OCI-LY7 (cell line): ENCODE measurements around the gene SAMMSON. TPM values are rescaled to one million over a fixed set of nuclear protein-coding genes. Genes with fewer than 3 reads are reported as not detected.

Source experiments
- BruUV-seq: library from RNA; stranded (reverse); fragments of 400-500 nt; replicated peaks from 2 replicates; lab custom pipeline; 2021; lab: Mats Ljungman, UMichigan
- CTCF ChIA-PET: fragments of 300-600 bp; sonication (Branson Sonifier 250); formaldehyde crosslinking; loops from one replicate; lab custom pipeline; 2022; ENCODE audit warnings: antibody characterized with exemption; ENCODE audit not compliant: unreplicated experiment; lab: Charles Lee
- POLR2A ChIA-PET: fragments of 300-600 bp; sonication (Branson Sonifier 250); formaldehyde crosslinking; loops from one replicate; lab custom pipeline; 2022; ENCODE audit warnings: antibody characterized with exemption; lab: Charles Lee
- DNase-seq: peaks from one replicate; pipeline ENCODE4 v3.0.0-alpha.2; 2015; ENCODE audit warnings: low spot score
- H2AFZ ChIP-seq: fragments of 200-600 bp; sonication (generic), shearing (Covaris generic); 2 replicates; pipeline ENCODE4 v1.6.1; 2014; ENCODE audit warnings: mild to moderate bottlenecking, antibody characterized with exemption, low read length, moderate library complexity
- H3K27ac ChIP-seq: fragments of 200-600 bp; sonication (generic); 2 replicates; pipeline ENCODE4 v1.5.1; 2014; ENCODE audit warnings: mixed run types, low read depth, mild to moderate bottlenecking, moderate library complexity, low read length, inconsistent platforms; ENCODE audit not compliant: poor library complexity, severe bottlenecking
- H3K36me3 ChIP-seq: fragments of 200-600 bp; sonication (generic); 2 replicates; pipeline ENCODE4 v1.6.1; 2014; ENCODE audit warnings: mild to moderate bottlenecking, antibody characterized with exemption, low read length, moderate library complexity, mixed read lengths; ENCODE audit not compliant: insufficient read depth
- H3K4me1 ChIP-seq: fragments of 200-600 bp; sonication (generic); 2 replicates; pipeline ENCODE4 v1.5.1; 2014; ENCODE audit warnings: mild to moderate bottlenecking, low read length; ENCODE audit not compliant: insufficient read depth, poor library complexity, severe bottlenecking
- H3K4me2 ChIP-seq: fragments of 200-600 bp; sonication (generic); 2 replicates; pipeline ENCODE4 v1.6.1; 2014; ENCODE audit warnings: mild to moderate bottlenecking, low read length
- H3K4me3 ChIP-seq: fragments of 200-600 bp; sonication (generic); 2 replicates; pipeline ENCODE4 v1.5.1; 2014; ENCODE audit warnings: mild to moderate bottlenecking, low read depth, low read length; ENCODE audit not compliant: poor library complexity, severe bottlenecking
- H3K79me2 ChIP-seq: fragments of 200-600 bp; sonication (generic); 2 replicates; pipeline ENCODE4 v1.6.1; 2016; ENCODE audit warnings: low read depth, mild to moderate bottlenecking, low read length, moderate library complexity, mixed read lengths; ENCODE audit not compliant: insufficient read depth
- H3K9me2 ChIP-seq: fragments of 200-600 bp; sonication (generic); 2 replicates; pipeline ENCODE4 v1.6.1; 2016; ENCODE audit warnings: mild to moderate bottlenecking, low read length, mixed read lengths; ENCODE audit not compliant: insufficient read depth
- H3K9me3 ChIP-seq: fragments of 200-600 bp; sonication (generic); 2 replicates; pipeline ENCODE4 v1.6.1; 2014; ENCODE audit warnings: mild to moderate bottlenecking, mixed run types, low read length, mixed read lengths
- H4K20me1 ChIP-seq: fragments of 200-600 bp; sonication (generic); 2 replicates; pipeline ENCODE4 v1.6.1; 2014; ENCODE audit warnings: mild to moderate bottlenecking, antibody characterized with exemption, low read length, moderate library complexity, mixed read lengths; ENCODE audit not compliant: insufficient read depth
- CTCF ChIP-seq: fragments of 200-600 bp; sonication (generic); conservative IDR thresholded peaks from 2 replicates; pipeline ENCODE4 v1.5.1; 2014; ENCODE audit warnings: mild to moderate bottlenecking, antibody characterized with exemption, low read length, moderate library complexity, mixed read lengths
- EZH2phosphoT487 ChIP-seq: fragments of 200-600 bp; sonication (generic); IDR thresholded peaks from 2 replicates; pipeline ENCODE4 v1.6.1; 2018; ENCODE audit warnings: low read depth, borderline replicate concordance, mild to moderate bottlenecking, mixed run types, antibody characterized with exemption, low read length, moderate library complexity, mixed read lengths
- intact Hi-C: fragments of 100-400 bp; cut with micrococcal nuclease; formaldehyde crosslinking; loops from one replicate; pipeline ENCODE4 v1.10.0; 2022; ENCODE audit not compliant: unreplicated experiment
- total RNA-seq, 2 experiments: library from RNA; depleted of rRNA in 1 of 2; stranded (reverse); fragments of >200 nt in 1 of 2; shearing (Covaris generic) in 1 of 2; gene quantifications; 2 replicates each; pipeline ENCODE4 v1.2.3, GENCODE V29; 2014 to 2022

SAMMSON gene
- total RNA-seq, 2 experiments from 2014 or later = not detected

GRCh38 chr3:70040386-70040785, 40.9 kb downstream of the SAMMSON start:
- CTCF ChIA-PET = no interaction called here
- intact Hi-C loops = no loop called here
- POLR2A ChIA-PET = no interaction called here
- no peak for TF ChIP-seq CTCF
- Histone ChIP-seq H3K36me3 (no peaks in the 10 kb centered on the region), H3K4me3 (no peak overlapping the region), H3K79me2 (no peaks in the 10 kb centered on the region), H3K27ac (no peak overlapping the region), H3K9me3 (no peaks in the 10 kb centered on the region), H3K9me2 (no peaks in the 10 kb centered on the region), H2AFZ (no peak overlapping the region), H3K4me2 (no peak overlapping the region), H3K4me1 (no peaks in the 10 kb centered on the region), H4K20me1 (no peaks in the 10 kb centered on the region)
- DNase-seq = no peak
- BruUV-seq = no TSS peak

- no TSS peak for BruUV-seq
- POLR2A ChIA-PET = interaction anchor here (0.5 kb wide), 1 partner anchor 13 kb away, joined by 3 read pairs; no protein-coding TSS in a partner anchor
- H3K9me2 ChIP-seq = no peaks in the 10 kb centered on the region
These were observed 43.1 kb downstream of the SAMMSON start for GRCh38 chr3:70042641-70043040.

GRCh38 chr3:70049761-70050160, 50.2 kb downstream of the SAMMSON start:
- Histone ChIP-seq H3K36me3 (no peaks in the 10 kb centered on the region), H3K9me3 (no peaks in the 10 kb centered on the region), H3K4me3 (no peak overlapping the region), H3K27ac (no peak overlapping the region), H3K9me2 (no peaks in the 10 kb centered on the region), H3K4me2 (no peak overlapping the region), H3K79me2 (no peaks in the 10 kb centered on the region), H3K4me1 (no peaks in the 10 kb centered on the region), H4K20me1 (no peaks in the 10 kb centered on the region), H2AFZ (no peak overlapping the region)
- ChIA-PET CTCF (no interaction called here), POLR2A (interaction anchor here (0.5 kb wide), 1 partner anchor 1587 kb away, joined by 3 read pairs; no protein-coding TSS in a partner anchor)
- DNase-seq = no peak
- no TSS peak for BruUV-seq
- intact Hi-C loops = no loop called here
- TF ChIP-seq CTCF (no peak), EZH2phosphoT487 (no peak)

More at GRCh38 chr3:70042641-70043040, 43.1 kb downstream of the SAMMSON start:
- Histone ChIP-seq H3K9me3 (no peaks in the 10 kb centered on the region), H3K4me1 (no peaks in the 10 kb centered on the region), H4K20me1 (no peaks in the 10 kb centered on the region), H3K36me3 (no peaks in the 10 kb centered on the region), H3K79me2 (no peaks in the 10 kb centered on the region), H3K4me3 (no peak overlapping the region), H3K4me2 (no peak overlapping the region), H2AFZ (no peak overlapping the region), H3K27ac (no peak overlapping the region)
- TF ChIP-seq EZH2phosphoT487 = no peak
- no peak for TF ChIP-seq CTCF
- CTCF ChIA-PET = no interaction called here
- DNase-seq = no peak
- intact Hi-C loops = no loop called here
